HG03097 (cell line): ENCODE data around the gene FAP.
A peak's percentile ranks its signal among the peaks of the same experiment; 100 is the strongest.

Experiments
- ATAC-seq: cut with Tn5 transposase; IDR thresholded peaks from one replicate; pipeline ENCODE4 v1.9.1; 2021; ENCODE audit not compliant: unreplicated experiment, low FRiP score

The FAP gene

DNA sequence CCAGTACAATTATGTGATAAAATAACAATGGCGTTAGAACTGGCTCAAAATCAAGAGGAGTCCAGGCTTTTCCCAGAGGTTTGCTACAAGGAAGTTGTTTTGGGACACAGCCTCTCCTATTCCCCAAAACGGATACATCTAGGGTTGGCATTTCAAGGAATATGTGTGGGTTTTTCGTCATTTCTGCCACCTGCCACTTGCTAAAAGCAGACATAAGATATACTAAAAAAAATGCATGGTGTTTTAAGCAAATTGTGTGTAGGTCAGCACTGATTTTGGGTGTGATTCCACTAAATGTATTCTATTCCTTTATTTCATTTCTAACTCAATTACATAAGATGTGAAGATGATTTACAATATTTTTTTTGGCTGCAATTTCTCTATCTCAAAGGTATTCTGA is 54.8 kb downstream of the FAP start:
- ATAC-seq = no peak

DNA sequence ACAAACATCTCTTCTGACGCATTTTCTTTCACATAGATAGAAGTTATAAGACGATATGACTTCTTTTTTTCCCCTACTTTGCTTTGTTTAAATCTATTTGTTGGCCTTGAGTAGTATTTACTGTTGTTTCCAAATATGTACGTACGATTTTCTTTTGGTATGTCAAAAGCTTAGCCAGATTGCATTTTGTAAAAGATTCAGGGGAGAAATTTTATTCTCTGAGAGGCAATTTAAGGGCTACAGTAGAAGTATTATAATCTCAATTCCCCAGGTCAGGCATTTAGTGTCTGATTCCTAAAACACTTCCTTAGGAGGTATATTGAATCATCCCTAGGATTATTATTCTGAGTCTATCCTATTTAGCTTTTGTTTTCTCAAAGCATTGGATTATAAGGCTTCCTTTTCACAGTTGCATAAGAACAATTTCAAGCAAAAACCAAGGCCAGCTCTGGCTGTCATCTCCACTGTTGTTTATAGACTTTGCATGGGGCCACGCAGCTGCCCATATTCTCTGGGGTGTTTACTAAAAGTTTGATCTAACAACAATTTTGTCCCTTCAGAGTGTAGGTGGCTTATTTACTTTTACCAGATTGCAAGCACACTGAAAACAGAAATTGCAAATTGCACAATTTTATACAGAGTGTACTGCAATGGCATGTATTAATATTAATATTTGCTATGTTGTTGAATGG is 57.6 kb downstream of the FAP start:
- ATAC-seq = no peak

DNA sequence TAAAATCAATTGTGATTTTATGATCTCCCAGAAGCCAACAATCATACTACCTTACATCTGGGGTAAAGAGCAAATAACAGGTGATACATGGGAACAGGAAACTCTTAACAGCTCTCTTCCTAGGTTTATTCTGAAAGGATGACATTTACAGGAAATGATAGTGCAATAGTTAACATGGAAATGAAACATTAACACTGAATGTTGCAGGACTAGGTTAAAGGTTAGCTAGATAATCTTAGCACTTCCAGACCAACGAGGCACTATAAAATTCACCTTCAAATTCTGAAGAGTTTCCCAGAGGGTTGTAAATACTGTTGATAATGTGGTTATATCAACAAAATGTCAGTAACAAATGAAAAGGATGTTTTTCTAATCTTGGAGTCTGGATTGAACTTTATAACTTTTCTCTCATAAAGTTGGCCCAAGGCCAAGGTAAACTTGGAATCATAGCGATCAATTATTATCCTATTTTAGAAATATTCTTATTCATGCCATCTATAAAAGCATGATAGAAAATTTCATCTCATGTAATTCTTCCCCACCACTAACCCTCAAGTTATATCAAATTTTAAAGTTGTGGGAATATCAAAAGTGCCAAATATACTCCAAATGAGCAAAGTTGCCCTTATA is 58.3 kb downstream of the FAP start:
- no peak for ATAC-seq

DNA sequence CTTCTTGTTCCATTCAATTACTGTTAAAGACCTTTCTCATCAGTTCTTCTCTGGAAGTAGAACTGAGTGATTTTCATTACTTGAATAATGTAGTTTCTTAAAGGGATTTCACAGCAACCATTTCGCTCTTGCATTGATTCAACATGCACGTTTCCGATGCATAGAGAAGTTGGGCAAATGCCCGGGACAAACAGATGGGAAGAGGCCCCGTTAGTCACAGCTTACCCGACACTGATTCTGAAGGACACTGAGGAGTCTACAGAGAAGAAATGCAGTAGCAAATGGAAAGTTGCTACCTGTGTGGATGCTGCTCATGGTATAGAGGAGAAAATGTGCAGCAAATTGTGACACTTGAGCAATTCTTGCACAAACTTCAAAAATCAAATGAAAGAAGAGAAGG is 58.9 kb downstream of the FAP start:
- no peak for ATAC-seq

DNA sequence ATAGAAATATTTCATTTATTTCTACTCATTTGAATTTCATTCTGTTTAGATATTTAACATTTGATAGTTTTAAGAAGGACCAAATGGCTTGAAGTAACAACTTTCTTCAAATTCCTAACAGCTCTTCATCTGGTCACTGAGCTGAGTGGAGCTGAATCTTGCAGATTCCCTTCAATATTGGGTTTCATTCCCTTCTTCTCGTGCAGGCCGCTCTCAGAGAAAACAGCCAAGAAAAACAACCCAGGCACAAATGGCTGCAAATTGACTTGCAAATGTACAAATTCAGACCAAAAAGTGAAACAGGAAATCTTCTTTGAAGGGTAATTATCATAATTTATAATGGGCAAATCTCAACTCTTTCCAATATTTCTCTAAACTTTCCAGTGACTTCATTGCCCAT is 60.9 kb downstream of the FAP start:
- ATAC-seq = no peak

DNA sequence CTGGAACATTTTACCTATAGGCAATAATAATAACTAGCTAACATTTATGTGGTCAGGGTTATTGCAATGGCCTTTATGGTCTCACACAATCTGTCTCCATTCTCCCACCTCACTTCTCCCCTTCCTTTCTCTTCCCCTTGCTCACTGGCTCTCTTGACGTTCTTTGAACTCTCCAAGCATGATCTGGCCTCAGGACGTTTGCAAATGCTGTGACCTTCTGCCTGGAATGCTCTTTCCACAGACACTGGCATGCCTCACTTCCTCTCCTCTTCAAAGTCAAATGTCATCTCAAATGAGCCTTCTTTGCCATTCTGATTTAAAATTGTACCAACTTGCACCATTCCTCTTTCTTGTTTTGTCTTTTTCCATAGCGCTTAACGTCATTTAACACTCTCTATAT is 65.9 kb downstream of the FAP start:
- no peak for ATAC-seq

DNA sequence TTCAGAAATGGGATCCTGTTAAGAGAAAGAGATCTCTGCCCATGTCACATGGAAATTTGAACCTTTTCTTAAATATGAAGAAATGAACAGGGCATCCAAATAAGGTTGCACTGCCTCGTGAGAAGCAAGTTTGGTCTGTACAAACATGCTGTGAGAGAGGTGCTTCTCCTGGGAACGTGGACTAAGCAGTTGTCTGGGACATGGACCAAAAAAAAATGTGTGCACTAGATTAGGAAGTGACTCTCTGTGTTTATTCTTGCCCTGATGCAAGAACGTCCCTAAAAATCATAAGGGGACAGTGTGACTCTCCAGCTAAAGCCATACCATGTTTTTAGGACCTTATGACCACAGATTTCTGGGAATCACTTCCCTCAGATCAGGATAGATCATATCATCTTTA is 67.5 kb downstream of the FAP start:
- ATAC-seq = no peak

DNA sequence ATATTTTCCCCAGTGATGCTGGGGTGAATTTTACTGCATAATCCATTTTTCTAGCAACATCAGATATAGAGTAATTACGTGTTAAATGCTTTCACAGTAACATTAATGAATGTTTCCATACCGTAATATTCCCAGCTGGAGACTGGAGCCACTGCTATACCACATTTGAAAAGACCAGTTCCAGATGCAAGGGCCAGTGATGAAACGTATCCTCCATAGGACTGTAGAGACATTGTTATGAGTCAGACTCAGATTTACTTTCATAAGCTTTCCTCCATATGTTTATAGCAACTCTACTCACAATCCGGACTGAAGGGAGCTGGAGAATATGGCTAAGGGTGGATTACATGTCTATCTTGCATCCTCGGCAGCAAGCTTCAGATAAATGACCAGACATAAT is 68.5 kb downstream of the FAP start:
- ATAC-seq = no peak

DNA sequence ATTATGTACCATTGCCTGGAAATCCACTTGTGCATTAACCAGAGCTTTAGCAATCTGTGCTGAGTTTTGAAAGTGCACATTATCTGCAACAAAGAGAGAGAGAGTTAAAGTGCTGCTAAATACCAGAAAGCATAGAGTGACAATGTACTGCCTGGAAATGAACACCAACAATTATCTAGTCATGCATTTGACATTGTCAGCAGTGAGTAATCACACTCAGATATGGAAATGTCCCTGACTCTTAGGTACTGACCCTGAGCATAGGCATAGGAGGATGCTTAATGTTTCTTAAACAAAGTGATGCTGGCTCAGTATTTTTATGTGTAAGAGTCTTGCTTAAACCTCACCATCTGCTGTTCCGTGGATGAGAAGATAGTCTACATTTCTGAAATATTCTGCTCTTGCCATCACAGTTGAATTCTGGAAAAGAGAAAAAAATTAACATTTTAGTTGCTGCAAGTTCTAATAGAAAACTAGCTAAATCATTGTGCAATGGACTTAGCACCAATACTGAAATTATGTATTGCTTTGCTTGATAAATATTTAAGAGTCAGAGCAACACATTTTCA is 70.4 kb downstream of the FAP start:
- ATAC-seq = no peak

DNA sequence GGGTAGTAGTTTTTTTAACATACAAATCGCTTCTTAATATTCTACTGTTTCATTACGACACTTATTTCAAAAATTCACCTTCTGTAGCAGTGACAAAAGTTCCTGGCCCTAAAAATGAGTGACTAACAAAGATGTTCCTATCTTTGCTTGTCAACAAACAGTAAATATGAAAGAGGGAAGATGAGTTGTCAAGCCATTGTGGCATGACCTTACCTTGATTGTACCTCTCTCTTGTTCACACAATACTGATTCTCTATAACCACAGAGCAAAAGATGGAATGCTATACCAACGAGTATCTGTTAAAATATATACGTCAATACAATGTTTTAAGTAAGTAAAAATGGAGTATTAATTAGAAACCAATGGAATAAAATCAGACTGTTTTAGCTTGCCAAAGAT is 76.5 kb downstream of the FAP start:
- no peak for ATAC-seq

DNA sequence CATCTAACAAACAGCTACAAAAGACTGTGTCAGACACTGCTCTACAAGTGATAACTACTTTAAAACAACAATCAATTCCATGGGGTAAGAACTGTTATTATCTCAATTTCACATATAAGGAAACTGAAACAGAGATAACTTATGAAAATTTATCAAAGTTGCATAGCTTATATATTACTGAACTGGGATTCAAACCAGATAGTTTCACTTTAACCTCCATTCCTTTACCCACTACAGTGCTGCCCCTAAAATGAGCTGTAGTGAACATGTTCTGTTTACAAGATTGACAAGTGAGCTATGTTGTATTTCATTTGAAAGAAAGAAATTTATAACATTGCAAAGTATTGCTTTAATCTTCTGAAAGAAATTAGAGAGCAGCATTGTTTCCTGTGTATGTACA is 77.1 kb downstream of the FAP start:
- no peak for ATAC-seq

DNA sequence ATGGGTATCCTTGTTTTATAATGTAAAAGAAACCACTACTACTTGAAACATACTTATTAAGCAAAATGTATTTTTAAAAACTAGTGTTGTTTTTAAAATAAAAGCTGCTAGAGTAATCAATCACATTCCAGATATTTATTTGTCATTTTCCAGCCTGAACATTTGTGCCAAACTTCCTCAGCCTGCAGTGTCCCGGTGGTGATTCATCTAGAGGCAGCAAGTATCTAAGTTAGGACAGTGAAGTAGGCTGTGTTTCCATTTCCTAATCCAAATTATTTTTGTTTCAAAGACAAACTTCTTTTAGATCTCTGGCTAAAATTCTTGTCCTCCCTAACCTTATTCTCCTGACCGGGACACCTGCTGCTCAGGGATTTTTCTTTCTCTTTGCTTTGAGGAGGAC is 78.4 kb downstream of the FAP start:
- ATAC-seq = no peak

DNA sequence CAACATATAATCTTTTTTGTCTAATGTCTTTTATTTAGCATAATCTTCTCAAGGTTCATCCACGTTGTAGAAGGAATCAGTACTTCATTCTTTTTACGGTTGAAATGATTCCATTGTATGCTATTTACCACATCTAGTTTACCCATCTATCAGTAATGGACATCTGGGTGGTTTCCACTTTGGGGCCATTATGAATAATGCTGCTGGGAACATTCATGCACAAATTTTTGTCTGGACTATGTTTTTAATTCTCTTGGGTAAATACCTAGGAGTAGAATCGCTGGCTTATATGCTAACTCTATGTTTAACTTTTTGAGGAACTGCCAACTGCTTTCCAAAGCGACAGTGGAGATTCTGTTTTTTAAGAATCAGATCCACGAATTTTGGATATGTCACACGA is 83.8 kb downstream of the FAP start:
- no peak for ATAC-seq

DNA sequence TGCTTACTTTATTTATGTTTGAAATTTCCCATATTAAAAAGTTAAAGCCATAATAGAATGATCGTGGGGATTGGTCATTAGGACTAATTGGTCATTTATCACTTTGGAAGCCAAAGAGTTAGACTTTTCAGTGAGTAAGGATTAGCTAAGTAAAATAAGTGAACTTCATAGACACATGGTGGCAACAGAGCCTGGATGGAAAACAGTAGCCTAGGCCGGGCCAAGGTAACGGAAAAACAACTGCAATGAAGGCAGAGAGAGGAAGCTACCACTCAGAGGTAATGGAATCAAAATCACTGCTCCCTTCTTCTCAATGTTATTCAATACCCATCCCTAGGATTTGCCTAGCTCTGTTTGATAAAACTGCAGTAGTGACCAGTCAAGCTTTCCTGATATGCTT is 87.1 kb downstream of the FAP start:
- ATAC-seq = no peak

DNA sequence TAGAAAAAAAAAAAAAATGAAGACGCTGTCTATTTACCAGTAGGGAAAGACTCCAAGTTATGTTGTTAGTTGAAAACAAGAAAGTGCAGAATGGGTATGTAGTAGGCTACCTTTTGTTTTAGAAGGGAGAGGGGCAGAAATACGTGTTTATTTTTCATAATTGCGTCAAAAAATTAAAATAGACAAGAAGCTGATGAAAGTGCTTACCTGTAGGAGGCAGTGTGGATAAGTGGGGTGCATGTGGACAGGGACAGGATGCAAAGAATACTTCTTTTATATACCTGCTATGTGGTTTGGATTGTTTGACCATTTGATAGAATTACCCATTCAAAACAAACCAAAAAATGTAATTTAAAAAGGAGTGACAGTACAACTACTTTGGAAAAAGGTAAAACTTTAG is 88.2 kb downstream of the FAP start:
- no peak for ATAC-seq

DNA sequence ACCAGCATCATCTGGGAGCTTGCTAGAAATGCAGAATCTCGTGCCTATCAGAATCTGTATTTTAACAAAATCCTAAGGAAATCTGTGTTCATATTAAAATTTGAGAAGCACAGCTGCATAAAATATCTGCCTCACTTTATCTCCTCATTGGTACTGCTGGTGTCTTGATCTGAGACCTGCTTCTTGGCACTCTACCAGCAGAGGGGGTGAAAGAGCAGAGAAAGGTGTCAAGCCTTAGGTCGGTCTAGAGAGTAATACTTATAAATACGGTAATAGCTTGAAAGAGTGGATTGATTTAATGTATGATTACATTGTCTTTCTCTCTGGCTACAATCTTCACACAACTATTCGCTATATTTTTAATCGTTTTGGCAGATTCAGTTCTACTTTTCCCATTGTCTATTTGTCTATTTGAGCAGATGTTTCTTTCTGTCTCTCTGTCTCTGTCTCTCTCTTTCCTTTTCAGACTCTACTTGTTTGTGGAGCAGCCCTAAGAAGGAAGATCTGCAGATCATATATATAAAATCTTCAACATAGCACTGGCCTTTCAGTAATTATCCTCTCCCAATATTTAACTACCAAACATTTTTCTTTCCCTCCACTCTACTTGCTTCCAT is 89.5 kb downstream of the FAP start:
- ATAC-seq = peak; percentile 89

DNA sequence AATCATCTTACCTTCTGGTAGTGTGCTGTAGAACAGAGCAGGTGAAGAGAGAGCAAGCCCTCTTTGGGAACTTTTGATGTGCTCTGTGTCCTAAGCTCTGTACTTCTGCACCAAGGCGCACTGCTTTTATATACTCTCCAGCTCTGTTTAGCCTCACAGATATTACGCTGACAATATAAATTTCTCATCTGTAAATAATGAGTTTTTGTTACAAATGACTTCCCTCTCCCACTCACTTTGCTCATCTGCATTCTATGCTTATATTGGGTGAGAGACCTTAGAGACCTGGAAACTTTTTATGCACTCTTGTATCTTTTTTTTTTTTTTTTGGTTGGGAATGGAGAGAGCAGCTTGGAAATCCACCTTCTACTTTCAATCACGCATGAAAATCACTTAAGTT is 91.1 kb downstream of the FAP start, which contains the start of gene GCG:
GCG (minus strand) TSS at position 101 of the 400 bp plus-strand sequence. CDS start 3,069 bp downstream, outside the sequence.
- ATAC-seq = no peak

DNA sequence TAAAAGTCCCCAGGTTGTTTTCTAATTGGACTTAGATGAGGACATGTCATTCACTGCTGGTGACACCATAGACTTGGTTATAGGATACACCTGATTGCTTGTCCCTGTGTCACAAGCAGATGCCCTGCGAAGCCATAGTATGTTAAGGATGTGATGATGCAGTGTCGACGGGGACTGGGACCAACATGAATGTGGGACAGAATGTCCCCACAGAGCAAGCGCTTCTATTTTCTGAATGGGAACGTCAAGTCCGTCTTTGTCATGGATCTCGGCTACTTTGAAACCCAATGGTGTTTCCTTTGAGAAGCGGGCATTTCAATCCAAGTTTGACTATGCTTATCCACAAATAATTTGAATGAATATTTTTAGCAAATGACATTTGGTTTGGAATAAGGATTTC is 93.3 kb downstream of the FAP start:
- no peak for ATAC-seq

DNA sequence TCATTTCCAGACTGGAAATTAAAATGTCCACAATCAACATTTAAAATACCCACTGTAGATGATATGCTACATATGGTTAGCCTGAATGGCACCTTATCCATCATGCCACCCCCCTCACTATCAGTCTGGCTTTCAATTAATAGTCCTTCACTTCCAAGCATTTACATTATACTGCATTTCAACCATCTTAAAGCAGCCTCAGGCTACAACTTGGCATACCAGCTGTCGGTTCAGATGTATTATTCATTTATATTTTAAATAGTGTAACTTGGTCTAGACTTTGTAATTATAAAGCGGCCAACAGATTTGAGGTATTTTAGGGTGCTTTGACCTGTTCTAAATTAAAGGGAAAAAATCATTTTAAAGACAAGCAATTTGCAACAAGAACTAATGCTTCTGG is 93.8 kb downstream of the FAP start:
- ATAC-seq = no peak

DNA sequence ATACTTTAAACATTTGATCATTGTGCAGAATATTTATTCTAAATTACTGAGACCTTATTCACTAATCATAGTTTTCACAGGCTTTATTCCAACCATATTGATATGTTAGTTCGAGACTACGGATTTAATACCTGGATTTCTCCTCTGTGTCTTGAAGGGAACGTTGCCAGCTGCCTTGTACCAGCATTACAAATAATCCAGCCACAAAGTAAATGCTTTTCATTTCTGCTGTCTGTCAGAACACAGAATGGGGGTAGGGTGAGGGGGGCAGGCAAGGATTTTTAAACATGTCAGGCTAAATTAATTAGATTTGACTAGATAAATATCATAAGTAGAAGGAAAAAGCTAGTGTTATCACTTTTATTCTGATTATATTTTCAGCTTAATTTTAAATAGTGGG is 94.3 kb downstream of the FAP start:
- no peak for ATAC-seq

DNA sequence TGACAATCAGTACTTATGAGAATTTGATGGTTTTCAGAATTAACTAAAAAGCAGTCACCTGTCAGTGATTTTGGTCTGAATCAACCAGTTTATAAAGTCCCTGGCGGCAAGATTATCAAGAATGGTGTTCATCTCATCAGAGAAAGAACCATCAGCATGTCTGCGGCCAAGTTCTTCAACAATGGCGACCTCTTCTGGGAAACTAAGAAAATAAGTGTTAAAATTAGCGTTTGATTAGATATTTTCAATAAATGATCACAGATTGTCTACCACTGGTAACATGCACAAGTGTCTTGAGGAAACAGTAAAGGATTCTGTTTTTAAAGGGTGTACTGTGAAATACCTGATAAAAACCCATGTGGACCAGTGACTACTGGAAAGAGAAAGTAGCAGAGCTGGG is 99.3 kb downstream of the FAP start:
- no peak for ATAC-seq

DNA sequence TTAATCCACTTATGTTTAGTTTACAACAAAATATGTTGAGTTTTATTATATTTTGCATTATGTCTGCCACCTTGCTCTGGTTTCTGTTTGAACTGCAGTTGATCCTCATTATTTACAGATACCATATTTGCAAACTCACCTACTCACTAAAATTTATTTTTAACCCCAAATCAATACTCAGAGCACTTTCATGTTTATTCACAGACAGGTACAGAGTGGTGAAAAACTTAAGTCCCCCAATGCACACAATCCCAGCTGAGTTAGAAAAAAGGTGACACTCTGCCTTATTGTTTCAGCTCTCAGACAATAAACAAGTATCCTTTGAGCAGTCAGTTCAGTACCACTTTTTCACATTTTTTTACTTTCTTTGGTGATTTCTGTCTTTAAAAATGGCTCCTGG is 104.9 kb downstream of the FAP start:
- ATAC-seq = no peak
